Ishikawa (cell line): ENCODE measurements around the gene PYCR2.

Experiments
- EGR1 ChIP-seq: IDR thresholded peaks from 2 replicates; pipeline ENCODE4 v1.6.1; 2012
- EP300 ChIP-seq: IDR thresholded peaks from 2 replicates; pipeline ENCODE4 v1.6.1; 2012; ENCODE audit warnings: borderline replicate concordance
- FOXM1 ChIP-seq: IDR thresholded peaks from 2 replicates; pipeline ENCODE4 v1.6.1; 2012; ENCODE audit warnings: low read depth, borderline replicate concordance
- NFIC ChIP-seq: IDR thresholded peaks from 2 replicates; pipeline ENCODE4 v1.6.1; 2012
- RAD21 ChIP-seq: IDR thresholded peaks from 2 replicates; pipeline ENCODE4 v1.6.1; 2012; ENCODE audit warnings: low read depth
- TAF1 ChIP-seq: IDR thresholded peaks from 2 replicates; pipeline ENCODE4 v1.6.1; 2012; ENCODE audit warnings: low read depth, mild to moderate bottlenecking
- TCF12 ChIP-seq: IDR thresholded peaks from 2 replicates; pipeline ENCODE4 v1.6.1; 2012; ENCODE audit warnings: low read depth
- TEAD4 ChIP-seq: IDR thresholded peaks from 2 replicates; pipeline ENCODE4 v1.6.1; 2012
- YY1 ChIP-seq: IDR thresholded peaks from 2 replicates; pipeline ENCODE4 v1.6.1; 2012; ENCODE audit warnings: low read depth
- ZBTB7A ChIP-seq: IDR thresholded peaks from 2 replicates; pipeline ENCODE4 v1.6.1; 2012; ENCODE audit warnings: low read depth
- TF ChIP-seq, protein P1 (sequence below): IDR thresholded peaks from 2 replicates; pipeline ENCODE4 v1.6.1; 2012; ENCODE audit warnings: low read depth, mild to moderate bottlenecking
- TF ChIP-seq, protein P2 (sequence below): IDR thresholded peaks from 2 replicates; pipeline ENCODE4 v1.6.1; 2012
- TF ChIP-seq, protein P3 (sequence below): IDR thresholded peaks from 2 replicates; pipeline ENCODE4 v1.6.1; 2012

DNA sequence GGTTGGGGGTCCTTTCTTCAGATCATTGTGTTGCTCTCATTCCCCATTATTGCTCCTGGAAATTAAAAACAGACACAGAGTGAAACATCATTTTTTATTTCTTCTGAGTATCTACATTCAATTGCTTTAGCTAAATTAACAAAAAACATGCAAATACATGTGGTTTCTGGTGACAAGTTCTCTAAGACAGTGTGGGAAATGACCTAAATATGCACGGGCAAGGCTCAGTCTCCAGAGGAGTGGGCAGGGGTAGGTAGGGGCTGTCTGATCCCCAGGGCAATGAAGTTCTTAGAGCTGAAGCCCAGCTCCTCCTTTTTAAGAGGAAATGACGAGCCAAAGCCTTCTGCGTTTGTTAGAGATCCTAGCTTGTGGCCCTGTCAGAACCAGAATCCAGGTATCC is 12.5 kb upstream of the PYCR2 start:
- TF ChIP-seq NFIC, result no peak
- TF ChIP-seq ZBTB7A, result no peak
- no peak for TF ChIP-seq TAF1
- no peak for TF ChIP-seq FOXM1
- TF ChIP-seq RAD21, result no peak
- TF ChIP-seq, protein P1, sequence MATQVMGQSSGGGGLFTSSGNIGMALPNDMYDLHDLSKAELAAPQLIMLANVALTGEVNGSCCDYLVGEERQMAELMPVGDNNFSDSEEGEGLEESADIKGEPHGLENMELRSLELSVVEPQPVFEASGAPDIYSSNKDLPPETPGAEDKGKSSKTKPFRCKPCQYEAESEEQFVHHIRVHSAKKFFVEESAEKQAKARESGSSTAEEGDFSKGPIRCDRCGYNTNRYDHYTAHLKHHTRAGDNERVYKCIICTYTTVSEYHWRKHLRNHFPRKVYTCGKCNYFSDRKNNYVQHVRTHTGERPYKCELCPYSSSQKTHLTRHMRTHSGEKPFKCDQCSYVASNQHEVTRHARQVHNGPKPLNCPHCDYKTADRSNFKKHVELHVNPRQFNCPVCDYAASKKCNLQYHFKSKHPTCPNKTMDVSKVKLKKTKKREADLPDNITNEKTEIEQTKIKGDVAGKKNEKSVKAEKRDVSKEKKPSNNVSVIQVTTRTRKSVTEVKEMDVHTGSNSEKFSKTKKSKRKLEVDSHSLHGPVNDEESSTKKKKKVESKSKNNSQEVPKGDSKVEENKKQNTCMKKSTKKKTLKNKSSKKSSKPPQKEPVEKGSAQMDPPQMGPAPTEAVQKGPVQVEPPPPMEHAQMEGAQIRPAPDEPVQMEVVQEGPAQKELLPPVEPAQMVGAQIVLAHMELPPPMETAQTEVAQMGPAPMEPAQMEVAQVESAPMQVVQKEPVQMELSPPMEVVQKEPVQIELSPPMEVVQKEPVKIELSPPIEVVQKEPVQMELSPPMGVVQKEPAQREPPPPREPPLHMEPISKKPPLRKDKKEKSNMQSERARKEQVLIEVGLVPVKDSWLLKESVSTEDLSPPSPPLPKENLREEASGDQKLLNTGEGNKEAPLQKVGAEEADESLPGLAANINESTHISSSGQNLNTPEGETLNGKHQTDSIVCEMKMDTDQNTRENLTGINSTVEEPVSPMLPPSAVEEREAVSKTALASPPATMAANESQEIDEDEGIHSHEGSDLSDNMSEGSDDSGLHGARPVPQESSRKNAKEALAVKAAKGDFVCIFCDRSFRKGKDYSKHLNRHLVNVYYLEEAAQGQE, result no peak
- TF ChIP-seq, protein P2, sequence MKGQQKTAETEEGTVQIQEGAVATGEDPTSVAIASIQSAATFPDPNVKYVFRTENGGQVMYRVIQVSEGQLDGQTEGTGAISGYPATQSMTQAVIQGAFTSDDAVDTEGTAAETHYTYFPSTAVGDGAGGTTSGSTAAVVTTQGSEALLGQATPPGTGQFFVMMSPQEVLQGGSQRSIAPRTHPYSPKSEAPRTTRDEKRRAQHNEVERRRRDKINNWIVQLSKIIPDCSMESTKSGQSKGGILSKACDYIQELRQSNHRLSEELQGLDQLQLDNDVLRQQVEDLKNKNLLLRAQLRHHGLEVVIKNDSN, result no peak
- TF ChIP-seq EGR1, result no peak
- no peak for TF ChIP-seq YY1
- TF ChIP-seq, protein P3, sequence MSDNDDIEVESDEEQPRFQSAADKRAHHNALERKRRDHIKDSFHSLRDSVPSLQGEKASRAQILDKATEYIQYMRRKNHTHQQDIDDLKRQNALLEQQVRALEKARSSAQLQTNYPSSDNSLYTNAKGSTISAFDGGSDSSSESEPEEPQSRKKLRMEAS, result no peak
- no peak for TF ChIP-seq EP300
- no peak for TF ChIP-seq TCF12
- no peak for TF ChIP-seq TEAD4
